GM18520 (cell line): ENCODE measurements around the gene CDH23.

Experiments
- ATAC-seq: cut with Tn5 transposase; IDR thresholded peaks from one replicate; pipeline ENCODE4 v1.9.1; 2021; ENCODE audit not compliant: unreplicated experiment

The CDH23 gene

DNA sequence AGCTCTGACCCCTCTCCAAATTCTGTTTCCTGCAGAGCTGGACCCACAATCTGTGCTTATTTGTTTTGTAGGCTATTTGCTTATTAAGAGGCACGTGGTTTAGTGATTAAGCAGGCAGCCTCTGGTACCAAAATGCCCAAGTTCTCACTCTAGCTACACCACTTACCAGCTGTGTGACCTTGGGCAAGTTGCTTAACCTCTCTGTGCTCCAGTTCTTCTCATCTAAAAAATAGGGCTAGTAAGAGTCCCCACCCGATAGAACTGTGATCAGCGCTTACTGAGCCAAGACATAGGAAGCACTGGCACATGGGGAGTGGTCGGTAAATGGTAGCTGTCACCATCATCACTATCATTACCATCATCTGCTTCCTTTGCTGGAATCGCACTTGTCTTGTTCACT, 302.0 kb downstream of the CDH23 start:
- no peak for ATAC-seq

- ATAC-seq: no peak
Observed at GRCh38 chr10:71700731-71701368, 304.1 kb downstream of the CDH23 start.

DNA sequence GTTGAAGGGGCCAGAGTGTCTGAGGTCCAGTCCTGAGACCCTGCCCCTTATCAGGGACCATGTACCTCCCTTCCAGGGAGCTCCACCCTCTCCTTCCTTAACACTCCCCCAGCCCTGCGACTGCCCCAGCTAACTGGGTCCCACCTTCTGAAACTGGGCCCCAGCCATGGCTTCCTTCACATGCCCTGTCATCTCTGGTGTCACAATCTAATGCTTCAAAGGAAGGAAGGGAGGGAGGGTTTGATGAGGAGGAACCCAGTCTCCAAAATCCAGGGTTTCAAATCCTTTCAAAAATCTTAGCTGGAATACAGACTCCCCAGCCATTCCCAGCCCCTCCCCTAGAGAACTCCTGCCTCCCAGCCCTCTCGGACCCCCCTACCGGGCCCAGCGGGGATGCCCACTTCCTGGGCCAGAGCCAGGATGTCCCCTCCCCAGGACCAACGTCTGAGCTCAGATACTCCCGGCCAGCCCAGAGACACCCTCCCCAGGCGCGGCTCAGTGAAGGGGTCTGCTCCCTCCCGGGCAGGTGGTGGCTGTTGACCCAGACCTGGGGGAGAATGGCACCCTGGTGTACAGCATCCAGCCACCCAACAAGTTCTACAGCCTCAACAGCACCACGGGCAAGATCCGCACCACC, 304.9 kb downstream of the CDH23 start:
- ATAC-seq: no peak

DNA sequence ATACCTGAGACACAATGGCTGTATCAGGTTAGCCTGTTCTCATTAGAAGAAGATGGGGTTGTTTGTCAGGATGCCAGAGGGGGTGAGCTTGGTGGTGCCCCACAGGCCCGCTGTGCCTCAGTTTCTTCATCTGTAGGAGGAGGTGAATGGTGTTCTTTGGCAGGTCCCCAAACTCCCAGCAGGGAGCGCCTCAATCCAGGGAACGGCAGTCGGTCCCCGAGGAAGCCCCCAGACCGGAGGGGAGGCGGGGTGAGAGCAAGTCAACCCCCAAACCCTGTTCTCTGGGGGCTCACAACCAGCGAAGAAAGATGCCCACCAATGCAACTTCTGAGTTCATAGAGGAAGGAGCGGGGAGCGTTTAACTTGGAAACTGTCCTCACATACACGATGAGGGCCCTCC, 306.9 kb downstream of the CDH23 start:
- ATAC-seq: no peak

DNA sequence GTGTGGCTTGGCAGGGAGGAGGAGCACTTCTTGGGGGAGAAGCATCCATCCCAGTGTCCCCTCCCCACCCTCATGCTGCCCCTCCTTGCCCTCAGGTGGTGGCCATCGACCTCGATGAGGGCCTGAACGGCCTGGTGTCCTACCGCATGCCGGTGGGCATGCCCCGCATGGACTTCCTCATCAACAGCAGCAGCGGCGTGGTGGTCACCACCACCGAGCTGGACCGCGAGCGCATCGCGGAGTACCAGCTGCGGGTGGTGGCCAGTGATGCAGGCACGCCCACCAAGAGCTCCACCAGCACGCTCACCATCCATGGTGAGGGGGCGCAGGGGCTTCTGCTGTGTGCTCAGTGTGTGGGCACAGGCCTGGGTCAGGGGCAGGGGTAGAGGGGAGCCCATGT, 308.1 kb downstream of the CDH23 start:
- no peak for ATAC-seq

GRCh38 chr10:71705582-71705981, 308.9 kb downstream of the CDH23 start:
- ATAC-seq: no peak

DNA sequence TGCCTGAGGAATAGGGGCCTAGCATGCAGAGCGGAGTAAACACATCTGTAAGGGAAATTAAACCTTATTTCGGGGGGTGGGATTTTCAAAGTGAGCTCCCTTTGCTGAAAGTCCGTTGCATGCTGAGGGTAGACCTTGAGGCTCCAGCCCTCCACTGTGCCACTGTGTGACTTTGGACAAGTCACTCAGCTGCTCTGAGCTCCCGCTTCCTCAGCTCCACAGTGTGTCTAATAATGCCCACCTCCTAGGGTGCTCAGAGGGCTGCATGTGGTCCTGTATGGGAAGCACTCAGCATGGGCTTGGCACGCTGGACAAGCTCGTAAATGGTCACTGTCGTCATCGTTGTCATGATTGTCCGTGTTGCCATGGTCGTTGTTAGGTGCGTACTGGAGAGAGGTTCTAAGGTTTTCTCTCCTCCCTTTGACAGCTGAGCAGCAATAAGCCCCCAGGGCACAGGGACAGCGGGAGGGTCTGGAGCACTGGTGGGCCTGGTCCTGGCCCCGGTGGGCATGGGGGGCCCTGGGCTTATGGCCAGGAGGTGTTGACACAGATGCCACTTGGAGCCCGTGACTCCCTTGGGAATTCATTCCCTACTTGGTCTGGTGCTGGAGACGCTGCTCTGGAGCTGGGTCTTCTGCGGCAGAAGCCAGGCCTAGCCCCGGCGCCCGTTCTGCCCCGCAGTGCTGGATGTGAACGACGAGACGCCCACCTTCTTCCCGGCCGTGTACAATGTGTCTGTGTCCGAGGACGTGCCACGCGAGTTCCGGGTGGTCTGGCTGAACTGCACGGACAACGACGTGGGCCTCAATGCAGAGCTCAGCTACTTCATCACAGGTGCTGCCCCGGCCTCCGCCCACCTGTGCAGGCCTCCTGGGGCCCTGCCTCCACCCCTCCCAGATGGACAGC, 309.7 kb downstream of the CDH23 start:
- ATAC-seq: no peak

DNA sequence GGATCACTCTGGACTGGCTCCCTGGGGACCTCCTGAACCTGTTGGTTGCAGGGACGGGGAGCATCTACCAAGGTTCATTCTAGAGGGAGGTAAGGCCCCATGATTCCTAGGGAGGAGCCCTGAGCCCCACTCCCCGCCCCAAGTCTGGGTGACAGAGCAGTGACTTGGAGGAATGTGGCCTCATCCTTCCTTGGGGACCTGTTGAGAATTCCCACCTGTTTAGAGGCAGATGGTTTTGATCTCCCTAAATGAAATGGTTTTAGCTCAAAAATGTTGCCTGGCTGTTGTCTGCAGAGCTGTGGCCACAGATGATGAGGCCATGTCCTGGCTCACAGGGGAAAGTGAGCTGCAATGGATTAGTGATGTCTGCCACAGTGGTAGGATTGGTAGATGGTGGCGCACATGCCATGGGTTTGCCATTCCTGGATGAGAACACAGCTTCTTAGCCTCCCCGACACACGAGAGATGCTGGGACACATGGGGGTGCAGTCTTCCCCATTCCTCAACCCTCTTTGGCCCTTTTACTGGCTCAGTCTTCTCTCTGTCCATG, 310.6 kb downstream of the CDH23 start:
- no peak for ATAC-seq

DNA sequence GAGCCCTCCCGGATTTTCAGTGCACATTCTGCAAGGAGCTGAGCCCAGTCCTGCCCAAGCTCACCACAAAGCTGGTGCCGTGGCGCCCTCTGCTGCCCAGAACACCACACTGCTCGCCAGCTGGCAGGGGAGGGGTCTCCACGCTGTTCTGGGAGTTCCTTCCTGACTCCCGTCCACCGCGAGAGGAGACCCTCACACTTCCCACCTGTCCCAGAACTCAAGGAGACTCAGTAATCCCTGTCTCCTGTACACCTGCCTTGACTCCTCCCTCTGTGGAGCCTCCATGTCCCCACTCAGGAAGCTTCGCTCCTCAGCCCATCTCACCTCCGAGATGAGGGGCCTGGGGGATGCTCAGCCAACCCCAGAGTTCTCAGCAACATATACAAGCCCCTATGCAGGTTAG, 311.6 kb downstream of the CDH23 start:
- ATAC-seq: no peak

- ATAC-seq: no peak
Observed at GRCh38 chr10:71708897-71709882, 312.5 kb downstream of the CDH23 start.

- no peak for ATAC-seq
Observed at GRCh38 chr10:71710519-71710918, 313.8 kb downstream of the CDH23 start.

- ATAC-seq: no peak
Observed at GRCh38 chr10:71711052-71711623, 314.4 kb downstream of the CDH23 start.

DNA sequence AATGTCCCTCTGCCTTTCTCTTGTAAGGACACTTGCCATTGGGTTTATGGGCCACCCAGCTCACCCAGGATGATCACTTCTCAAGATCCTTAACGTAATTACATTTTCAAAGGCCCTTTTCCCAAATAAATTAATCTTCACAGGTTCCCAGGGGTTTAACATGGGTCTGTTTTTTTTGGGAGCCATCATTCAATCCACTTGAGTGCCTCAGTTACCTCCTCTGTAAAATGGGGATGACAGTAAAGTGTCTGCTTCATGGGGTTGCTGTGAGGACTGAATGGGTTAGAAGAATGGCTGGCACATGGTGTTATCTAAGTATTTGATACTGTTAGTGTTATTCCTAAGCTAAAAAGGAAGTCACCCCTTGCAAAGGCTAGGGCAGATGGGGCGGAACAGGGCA, 315.4 kb downstream of the CDH23 start:
- ATAC-seq: no peak

- ATAC-seq: no peak
Observed at GRCh38 chr10:71712572-71713134, 315.9 kb downstream of the CDH23 start.

DNA sequence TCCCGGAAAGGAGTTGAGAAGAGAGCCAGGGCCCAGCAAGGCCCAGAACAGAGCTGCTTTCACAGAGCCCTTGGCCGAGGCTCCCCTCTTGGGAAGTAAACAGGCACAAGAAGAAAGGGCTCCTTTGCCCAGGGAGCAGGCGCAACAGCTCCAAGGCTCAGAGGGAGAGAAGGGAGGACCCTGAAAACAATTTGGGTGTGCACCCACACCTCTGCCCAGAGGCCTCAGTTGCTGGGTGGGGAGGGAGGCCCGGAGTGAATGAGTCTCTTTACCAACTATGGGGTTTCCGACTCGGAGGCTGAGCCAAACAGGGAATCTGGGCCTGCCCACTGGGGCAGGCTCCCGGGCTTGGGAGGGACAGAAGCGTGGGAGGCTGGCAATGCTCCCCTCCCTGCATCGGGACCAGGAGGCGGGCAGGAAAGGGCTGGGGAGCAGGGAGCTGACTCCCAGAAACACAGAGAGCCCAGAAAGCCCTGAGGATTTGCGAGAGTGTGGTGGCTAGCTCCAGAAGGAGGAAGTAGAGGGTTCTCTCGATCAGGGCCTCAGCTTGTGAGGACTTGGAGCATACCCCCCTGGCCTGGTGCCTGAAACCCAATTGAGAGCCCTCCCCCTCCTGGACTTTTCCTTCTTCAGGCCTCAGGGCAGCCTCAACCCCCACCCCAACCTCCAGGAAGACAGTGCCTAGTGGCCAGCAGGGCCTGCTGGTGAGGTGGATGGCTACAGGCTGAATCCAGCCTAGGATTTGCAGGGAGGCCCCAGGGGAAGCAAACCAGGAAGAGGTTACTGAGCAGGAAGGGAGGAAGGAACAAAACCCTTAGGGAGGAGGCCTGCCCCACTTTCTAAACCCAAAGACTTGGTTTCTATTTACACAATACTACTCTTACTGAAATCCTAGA, 316.7 kb downstream of the CDH23 start:
- no peak for ATAC-seq

- ATAC-seq: no peak
Observed at GRCh38 chr10:71714031-71714410, 317.3 kb downstream of the CDH23 start.

GRCh38 chr10:71714592-71714991, 317.9 kb downstream of the CDH23 start:
- no peak for ATAC-seq

GRCh38 chr10:71715026-71715425, 318.3 kb downstream of the CDH23 start:
- ATAC-seq: no peak

DNA sequence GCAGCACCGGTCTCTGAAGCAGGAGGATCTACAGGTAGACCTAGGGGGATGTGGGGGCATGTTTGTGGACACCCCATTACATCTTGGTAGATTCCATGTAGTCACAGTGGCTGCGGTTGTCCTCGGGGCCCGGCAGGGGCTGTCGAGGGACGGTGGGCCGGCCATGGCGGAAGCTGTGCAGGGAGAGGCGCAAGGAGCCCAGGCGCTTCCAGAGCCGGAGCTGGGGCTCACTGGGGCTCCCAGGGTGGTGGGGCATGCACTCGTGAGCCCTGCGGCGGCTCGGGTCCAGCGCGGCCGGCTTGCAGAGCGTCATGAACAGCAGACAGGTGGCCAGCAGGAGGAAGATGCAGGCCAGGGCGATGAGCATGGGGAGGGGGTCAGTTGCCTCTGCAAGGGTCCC, 319.1 kb downstream of the CDH23 start:
- no peak for ATAC-seq
